Osteocyte (in vitro differentiated cells): ENCODE results near the gene ZNF512B. TPM values are rescaled to one million over a fixed set of nuclear protein-coding genes. Genes with fewer than 3 reads are reported as not detected.
"Not testable (repeated sequence)": the region's sequence is repeated elsewhere in the genome, so short reads cannot be mapped to it uniquely, and the experiment has no call there.

Experiments
- DNase-seq: peaks from one replicate; pipeline ENCODE4 v3.0.0; 2021; ENCODE audit warnings: mixed read lengths; ENCODE audit not compliant: unreplicated experiment; ENCODE audit errors: extremely low spot score
- H3K27ac Mint-ChIP-seq: one replicate; pipeline ENCODE4 v1.8.0; 2021; ENCODE audit warnings: mild to moderate bottlenecking, mixed read lengths; ENCODE audit not compliant: unreplicated experiment
- H3K27me3 Mint-ChIP-seq: one replicate; pipeline ENCODE4 v1.8.0; 2021; ENCODE audit warnings: mixed read lengths; ENCODE audit not compliant: unreplicated experiment
- H3K36me3 Mint-ChIP-seq: one replicate; pipeline ENCODE4 v1.8.0; 2021; ENCODE audit warnings: mixed read lengths; ENCODE audit not compliant: unreplicated experiment
- H3K4me1 Mint-ChIP-seq: one replicate; pipeline ENCODE4 v1.8.0; 2021; ENCODE audit warnings: mixed read lengths; ENCODE audit not compliant: unreplicated experiment
- H3K4me3 Mint-ChIP-seq: one replicate; pipeline ENCODE4 v1.8.0; 2021; ENCODE audit warnings: mild to moderate bottlenecking, moderate library complexity, mixed read lengths; ENCODE audit not compliant: unreplicated experiment
- H3K9me3 Mint-ChIP-seq: one replicate; pipeline ENCODE4 v1.8.0; 2021; ENCODE audit warnings: mixed read lengths; ENCODE audit not compliant: unreplicated experiment
- CTCF ChIP-seq: fragments of 200-600 bp; sonication (generic); IDR thresholded peaks from 2 replicates; pipeline ENCODE4 v1.5.0; 2021; ENCODE audit warnings: antibody characterized with exemption, mild to moderate bottlenecking, moderate library complexity
- total RNA-seq: library from RNA; stranded (reverse); gene quantifications from 2 replicates; pipeline ENCODE4 v1.2.1, GENCODE V29; 2021

ZNF512B gene
- total RNA-seq, 1 donor from 2014 or later, result 40.9 TPM

- Mint-ChIP-seq H3K27me3 (no peaks in the 10 kb centered on the region), H3K36me3 (peaks cover 18% of the 10 kb centered on the region), H3K27ac (no peak overlapping the region), H3K9me3 (no peaks in the 10 kb centered on the region), H3K4me3 (no peak overlapping the region), H3K4me1 (no peaks in the 10 kb centered on the region)
- no peak for TF ChIP-seq CTCF
- no peak for DNase-seq
Measured at GRCh38 chr20:63919130-63919529, 50.6 kb downstream of the ZNF512B start.

GRCh38 chr20:63917811-63918210 lies 51.9 kb downstream of the ZNF512B start:
- H3K4me1 Mint-ChIP-seq, result peaks cover 6% of the 10 kb centered on the region
- H3K4me3 Mint-ChIP-seq, result no peak overlapping the region
- TF ChIP-seq CTCF, result no peak
- H3K36me3 Mint-ChIP-seq, result peaks cover 15% of the 10 kb centered on the region
- no peak overlapping the region for H3K27ac Mint-ChIP-seq
- no peaks in the 10 kb centered on the region for H3K27me3 Mint-ChIP-seq
- H3K9me3 Mint-ChIP-seq, result no peaks in the 10 kb centered on the region
- no peak for DNase-seq

GRCh38 chr20:63916371-63916939 lies 53.3 kb downstream of the ZNF512B start:
- not testable (repeated sequence) for DNase-seq, H3K4me1 Mint-ChIP-seq, H3K27ac Mint-ChIP-seq

GRCh38 chr20:63915471-63915870 lies 54.3 kb downstream of the ZNF512B start:
- Mint-ChIP-seq H3K27me3 (no peaks in the 10 kb centered on the region), H3K4me3 (no peak overlapping the region), H3K36me3 (peaks cover 15% of the 10 kb centered on the region), H3K4me1 (peaks cover 16% of the 10 kb centered on the region), H3K27ac (no peak overlapping the region), H3K9me3 (no peaks in the 10 kb centered on the region)
- DNase-seq, result no peak
- no peak for TF ChIP-seq CTCF

More at GRCh38 chr20:63916371-63916939, 53.3 kb downstream of the ZNF512B start:
- not testable (repeated sequence) for H3K4me3 Mint-ChIP-seq, H3K27me3 Mint-ChIP-seq, H3K9me3 Mint-ChIP-seq
- H3K36me3 Mint-ChIP-seq, result peaks cover 15% of the 10 kb centered on the region

GRCh38 chr20:63913768-63914167 lies 56.0 kb downstream of the ZNF512B start:
- no peak overlapping the region for H3K4me3 Mint-ChIP-seq
- H3K36me3 Mint-ChIP-seq, result peaks cover 11% of the 10 kb centered on the region
- H3K9me3 Mint-ChIP-seq, result no peaks in the 10 kb centered on the region
- no peak for DNase-seq
- no peak overlapping the region for H3K27ac Mint-ChIP-seq
- no peaks in the 10 kb centered on the region for H3K27me3 Mint-ChIP-seq
- no peak for TF ChIP-seq CTCF
- peaks cover 22% of the 10 kb centered on the region for H3K4me1 Mint-ChIP-seq

GRCh38 chr20:63911176-63911575 lies 58.6 kb downstream of the ZNF512B start:
- Mint-ChIP-seq H3K9me3 (no peaks in the 10 kb centered on the region), H3K4me1 (peaks cover 22% of the 10 kb centered on the region), H3K27ac (peak overlapping the region; percentile 52), H3K27me3 (no peaks in the 10 kb centered on the region), H3K4me3 (no peak overlapping the region), H3K36me3 (peaks cover 2% of the 10 kb centered on the region)
- no peak for TF ChIP-seq CTCF
- no peak for DNase-seq
